Neuronal stem cell (in vitro differentiated cells): ENCODE measurements around the gene CNOT2.
"Not testable (repeated sequence)": the region's sequence is repeated elsewhere in the genome, so short reads cannot be mapped to it uniquely, and the experiment has no call there.

Experiments used
- DNase-seq: peaks from one replicate; pipeline ENCODE4 v3.0.0-alpha.2; 2013; ENCODE audit warnings: low spot score
- H2AFZ ChIP-seq: one replicate; pipeline ENCODE4 v1.6.1; 2013; ENCODE audit warnings: mild to moderate bottlenecking, low read length, inconsistent platforms
- H2AK5ac ChIP-seq: 2 replicates; pipeline ENCODE4 v1.6.1; 2013; ENCODE audit warnings: low read depth, mild to moderate bottlenecking, inconsistent platforms, low read length, moderate library complexity, mixed read lengths
- H2BK120ac ChIP-seq: 2 replicates; pipeline ENCODE4 v1.6.1; 2013; ENCODE audit warnings: low read depth, mild to moderate bottlenecking, inconsistent platforms, low read length, moderate library complexity, mixed read lengths
- H2BK12ac ChIP-seq: one replicate; pipeline ENCODE4 v1.6.1; 2013; ENCODE audit warnings: low read length, inconsistent platforms
- H2BK15ac ChIP-seq: 2 replicates; pipeline ENCODE4 v1.6.1; 2013; ENCODE audit warnings: mild to moderate bottlenecking, low read length, inconsistent platforms, mixed read lengths
- H2BK5ac ChIP-seq: one replicate; pipeline ENCODE4 v1.6.1; 2013; ENCODE audit warnings: inconsistent platforms, mild to moderate bottlenecking, low read length, moderate library complexity
- H3K14ac ChIP-seq: one replicate; pipeline ENCODE4 v1.6.1; 2013; ENCODE audit warnings: low read length, inconsistent platforms
- H3K18ac ChIP-seq: 2 replicates; pipeline ENCODE4 v1.6.1; 2013; ENCODE audit warnings: low read length, inconsistent platforms
- H3K23ac ChIP-seq: 2 replicates; pipeline ENCODE4 v1.6.1; 2013; ENCODE audit warnings: low read depth, mild to moderate bottlenecking, mixed read lengths, low read length, inconsistent platforms; ENCODE audit not compliant: poor library complexity
- H3K27ac ChIP-seq: replicated peaks from 3 replicates; pipeline ENCODE4 v1.5.1; 2013; ENCODE audit warnings: low read length, inconsistent platforms
- H3K27me3 ChIP-seq, 3 experiments: 2 replicates each; pipeline ENCODE4 v1.6.1; 2013; ENCODE audit warnings: low read length in 3 of 3, mild to moderate bottlenecking in 2 of 3, inconsistent platforms in 1 of 3, low read depth in 1 of 3, mixed read lengths in 1 of 3, moderate library complexity in 1 of 3; ENCODE audit not compliant: control insufficient read depth in 3 of 3, insufficient read depth in 3 of 3
- H3K36me3 ChIP-seq, 2 donors: replicated peaks in 1 of 2; 2 replicates each; pipeline ENCODE4 v1.6.1; 2013; ENCODE audit warnings: low read length in 2 of 2; ENCODE audit not compliant: control insufficient read depth in 2 of 2, insufficient read depth in 2 of 2
- H3K4ac ChIP-seq: 2 replicates; pipeline ENCODE4 v1.6.1; 2013; ENCODE audit warnings: inconsistent platforms, mild to moderate bottlenecking, low read length, moderate library complexity
- H3K4me1 ChIP-seq, 2 donors: 1 replicate in 1 of 2; 2 replicates in 1 of 2; pipeline ENCODE4 v1.6.1; 2013; ENCODE audit warnings: low read length in 2 of 2, low read depth in 1 of 2; ENCODE audit not compliant: control insufficient read depth in 2 of 2, insufficient read depth in 1 of 2
- H3K4me2 ChIP-seq: one replicate; pipeline ENCODE4 v1.6.1; 2013; ENCODE audit warnings: mild to moderate bottlenecking, low read length, inconsistent platforms; ENCODE audit not compliant: insufficient read depth, poor library complexity, severe bottlenecking
- H3K4me3 ChIP-seq, 2 donors: 2 replicates each; pipeline ENCODE4 v1.5.1; 2013; ENCODE audit warnings: low read length in 2 of 2, mild to moderate bottlenecking in 2 of 2, inconsistent platforms in 1 of 2, moderate library complexity in 1 of 2
- H3K79me1 ChIP-seq: one replicate; pipeline ENCODE4 v1.6.1; 2013; ENCODE audit warnings: low read depth, mild to moderate bottlenecking, inconsistent platforms, low read length, moderate library complexity
- H3K9ac ChIP-seq: one replicate; pipeline ENCODE4 v1.6.1; 2013; ENCODE audit warnings: mild to moderate bottlenecking, low read depth, low read length, inconsistent platforms; ENCODE audit not compliant: poor library complexity
- H3K9me3 ChIP-seq, 2 donors: replicated peaks in 1 of 2; 2 replicates each; pipeline versions ENCODE3 to v1.6.1; 2013; ENCODE audit warnings: low read length in 2 of 2, mild to moderate bottlenecking in 2 of 2, inconsistent platforms in 1 of 2, low read depth in 1 of 2, mixed read lengths in 1 of 2, moderate library complexity in 1 of 2; ENCODE audit not compliant: control insufficient read depth in 2 of 2, insufficient read depth in 1 of 2
- H4K8ac ChIP-seq: one replicate; pipeline ENCODE4 v1.6.1; 2013; ENCODE audit warnings: low read depth, mild to moderate bottlenecking, inconsistent platforms, low read length, moderate library complexity
- H4K91ac ChIP-seq: one replicate; pipeline ENCODE4 v1.6.1; 2013; ENCODE audit warnings: low read length, low read depth, mild to moderate bottlenecking, inconsistent platforms; ENCODE audit not compliant: poor library complexity
- WGBS, 2 donors: extraction: QIAGEN DNeasy Blood & Tissue Kit; methylation state at CpG; one replicate each; pipeline ENCODE4 v1.1.7; 2013; ENCODE audit warnings: missing lambda C conversion rate in 2 of 2, mixed read lengths in 1 of 2; ENCODE audit not compliant: insufficient read length in 2 of 2, insufficient replicate concordance in 1 of 2; ENCODE audit errors: extremely low coverage in 2 of 2; 5-methylcytosine and 5-hydroxymethylcytosine counted together

The CNOT2 gene

GRCh38 chr12:70383886-70384285 lies 140.7 kb downstream of the CNOT2 start:
- Histone ChIP-seq H2BK15ac (no peak overlapping the region), H3K79me1 (no peaks in the 10 kb centered on the region), H4K8ac (no peak overlapping the region), H4K91ac (no peak overlapping the region), H3K9ac (no peak overlapping the region), H2BK120ac (no peak overlapping the region), H3K27me3 (no peaks in the 10 kb centered on the region), H3K36me3 (no peaks in the 10 kb centered on the region), H3K27ac (no peak overlapping the region), H2AK5ac (no peak overlapping the region), H2BK5ac (no peak overlapping the region), H3K18ac (no peak overlapping the region), H3K4me2 (no peak overlapping the region), H2AFZ (no peak overlapping the region), H3K9me3 (peaks cover 0 to 14% of the 10 kb centered on the region in 2 donors), H3K4ac (no peak overlapping the region), H3K4me1 (no peaks in the 10 kb centered on the region), H3K4me3 (no peak overlapping the region), H3K23ac (no peak overlapping the region), H2BK12ac (no peak overlapping the region), H3K14ac (no peak overlapping the region)
- no peak for DNase-seq
- no CpG with 5 or more reads among the region's 3 CpGs for WGBS, 2 donors

GRCh38 chr12:70386771-70387170 lies 143.5 kb downstream of the CNOT2 start:
- no peak for DNase-seq
- Histone ChIP-seq H3K27ac (no peak overlapping the region), H3K79me1 (no peaks in the 10 kb centered on the region), H3K4ac (no peak overlapping the region), H2AFZ (no peak overlapping the region), H3K36me3 (no peaks in the 10 kb centered on the region), H4K8ac (no peak overlapping the region), H2BK5ac (no peak overlapping the region), H2BK120ac (no peak overlapping the region), H3K18ac (no peak overlapping the region), H2BK15ac (no peak overlapping the region), H3K23ac (no peak overlapping the region), H3K4me2 (no peak overlapping the region), H4K91ac (no peak overlapping the region), H3K9ac (no peak overlapping the region), H3K14ac (no peak overlapping the region), H2BK12ac (no peak overlapping the region), H2AK5ac (no peak overlapping the region), H3K27me3 (no peaks in the 10 kb centered on the region), H3K4me1 (no peaks in the 10 kb centered on the region), H3K9me3 (peaks cover 0 to 11% of the 10 kb centered on the region in 2 donors), H3K4me3 (no peak overlapping the region)
- WGBS, 2 donors: no CpG with 5 or more reads among the region's 1 CpG

- no CpG with 5 or more reads among the region's 2 CpGs for WGBS, 2 donors
- Histone ChIP-seq H3K27me3 (no peaks in the 10 kb centered on the region), H2BK15ac (no peak overlapping the region), H3K79me1 (no peaks in the 10 kb centered on the region), H2AK5ac (no peak overlapping the region), H3K9ac (no peak overlapping the region), H3K9me3 (peaks cover 0 to 11% of the 10 kb centered on the region in 2 donors), H3K4me2 (no peak overlapping the region), H2BK5ac (no peak overlapping the region), H2BK120ac (no peak overlapping the region), H3K27ac (no peak overlapping the region), H3K4ac (no peak overlapping the region), H3K4me1 (no peaks in the 10 kb centered on the region), H4K8ac (no peak overlapping the region), H4K91ac (no peak overlapping the region), H3K36me3 (no peaks in the 10 kb centered on the region), H3K14ac (no peak overlapping the region), H3K4me3 (no peak overlapping the region), H3K23ac (no peak overlapping the region), H2AFZ (no peak overlapping the region), H2BK12ac (no peak overlapping the region), H3K18ac (no peak overlapping the region)
- DNase-seq: no peak
Measured at GRCh38 chr12:70389678-70390077, 146.4 kb downstream of the CNOT2 start.

GRCh38 chr12:70392631-70393030 lies 149.4 kb downstream of the CNOT2 start:
- not testable (repeated sequence) for H3K4ac ChIP-seq, H3K4me1 ChIP-seq, H4K8ac ChIP-seq, H3K27me3 ChIP-seq, H2AK5ac ChIP-seq, H2BK5ac ChIP-seq, DNase-seq, H3K23ac ChIP-seq, H3K36me3 ChIP-seq, H4K91ac ChIP-seq, H3K4me3 ChIP-seq, H2BK12ac ChIP-seq, H3K18ac ChIP-seq, H2BK120ac ChIP-seq, H3K27ac ChIP-seq, H3K9ac ChIP-seq, H3K79me1 ChIP-seq, H2BK15ac ChIP-seq, H2AFZ ChIP-seq, H3K14ac ChIP-seq, H3K4me2 ChIP-seq
- H3K9me3 ChIP-seq: peaks cover 0 to 11% of the 10 kb centered on the region in 2 donors
- WGBS, 2 donors: no CpG with 5 or more reads among the region's 1 CpG
